GM12873 (cell line): ENCODE data around the gene DIP2C.
A peak's percentile ranks its signal among the peaks of the same experiment; 100 is the strongest.

Source experiments
- CTCF ChIP-seq: IDR thresholded peaks from 2 replicates; pipeline ENCODE4 v1.5.1; 2012; ENCODE audit warnings: low read depth, mild to moderate bottlenecking, moderate library complexity, low read length, control low read depth; ENCODE audit not compliant: insufficient read depth; ENCODE audit errors: missing control alignments

The DIP2C gene

GRCh38 chr10:279655-280054 lies 409.8 kb downstream of the DIP2C start:
- peak; percentile 7 for TF ChIP-seq CTCF

GRCh38 chr10:279232-279631 lies 410.2 kb downstream of the DIP2C start:
- TF ChIP-seq CTCF = no peak

- TF ChIP-seq CTCF = no peak
Observed at GRCh38 chr10:278707-279106, 410.8 kb downstream of the DIP2C start.

- TF ChIP-seq CTCF = no peak
Observed at GRCh38 chr10:277963-278362, 411.5 kb downstream of the DIP2C start.

GRCh38 chr10:275680-276079 lies 413.8 kb downstream of the DIP2C start:
- TF ChIP-seq CTCF = no peak

- TF ChIP-seq CTCF = no peak
Observed at GRCh38 chr10:274866-275265, 414.6 kb downstream of the DIP2C start.

- TF ChIP-seq CTCF = no peak
Observed at GRCh38 chr10:273088-273487, 416.4 kb downstream of the DIP2C start.
